Tibial nerve (tissue), 4 donors: ENCODE results near the gene RSPH3. TPM values are rescaled to one million over a fixed set of nuclear protein-coding genes. Genes with fewer than 3 reads are reported as not detected.

Experiments used
- DNase-seq, 2 donors: peaks; one replicate each; pipeline ENCODE4 v3.0.0-alpha.2; 2019; ENCODE audit warnings: low spot score in 2 of 2
- H3K27ac ChIP-seq, 4 donors: fragments of 200-600 bp; sonication (generic) in 3 of 4; one replicate each; pipeline ENCODE4 v1.5.1; 2017 to 2019; ENCODE audit warnings: mild to moderate bottlenecking in 1 of 4
- H3K27me3 ChIP-seq, 2 donors: fragments of 200-600 bp; sonication (generic) in 1 of 2; one replicate each; pipeline versions ENCODE4 v1.5.1 to v1.6.0; 2017 to 2019
- H3K36me3 ChIP-seq, 3 donors: fragments of 200-600 bp; sonication (generic); one replicate each; pipeline ENCODE4 v1.5.1; 2018 to 2019
- H3K4me1 ChIP-seq, 4 donors: fragments of 200-600 bp; sonication (generic) in 3 of 4; one replicate each; pipeline ENCODE4 v1.5.1; 2017 to 2019
- H3K4me3 ChIP-seq, 4 donors: fragments of 200-600 bp; sonication (generic) in 3 of 4; one replicate each; pipeline ENCODE4 v1.5.1; 2017 to 2019; ENCODE audit warnings: mild to moderate bottlenecking in 1 of 4, moderate library complexity in 1 of 4
- H3K9me3 ChIP-seq, 4 donors: fragments of 200-600 bp; sonication (generic) in 3 of 4; one replicate each; pipeline ENCODE4 v1.5.1; 2017 to 2019
- EP300 ChIP-seq, 2 donors: sonication (generic); formaldehyde crosslinking; IDR thresholded peaks; one replicate each; pipeline ENCODE4 v1.6.1; 2017; ENCODE audit warnings: antibody characterized with exemption in 2 of 2, mild to moderate bottlenecking in 1 of 2
- POLR2A ChIP-seq, 2 donors: fragments of 450-650 bp; IDR thresholded peaks; one replicate each; pipeline ENCODE4 v1.6.1; 2017; ENCODE audit warnings: antibody characterized with exemption in 2 of 2, mild to moderate bottlenecking in 2 of 2, moderate library complexity in 2 of 2
- WGBS, 2 donors: methylation state at CpG; one replicate each; pipeline ENCODE4 v1.1.5; 2018; 5-methylcytosine and 5-hydroxymethylcytosine counted together
- small RNA-seq: library from RNA; depleted of rRNA; stranded (forward); fragments of <200 nt; gene quantifications from one replicate; pipeline ENCODE3, GENCODE V24; 2016
- total RNA-seq, 4 donors: library from RNA; depleted of rRNA; stranded (reverse); fragments of >200 nt; gene quantifications; one replicate each; pipeline ENCODE4 v1.1.0, GENCODE V29; 2016
- TF ChIP-seq, protein P1 (sequence below), 5 experiments: fragments of 200-600 bp in 3 of 5; fragments of 450-650 bp in 2 of 5; sonication (generic) in 3 of 5; IDR thresholded peaks; one replicate each; pipeline ENCODE4 v1.5.1; 2016 to 2019; ENCODE audit warnings: antibody characterized with exemption in 5 of 5, mild to moderate bottlenecking in 3 of 5, moderate library complexity in 2 of 5

The RSPH3 gene
- total RNA-seq, 4 donors from 2014 or later = 8.2 to 11.6 (median 11.0) TPM

DNA sequence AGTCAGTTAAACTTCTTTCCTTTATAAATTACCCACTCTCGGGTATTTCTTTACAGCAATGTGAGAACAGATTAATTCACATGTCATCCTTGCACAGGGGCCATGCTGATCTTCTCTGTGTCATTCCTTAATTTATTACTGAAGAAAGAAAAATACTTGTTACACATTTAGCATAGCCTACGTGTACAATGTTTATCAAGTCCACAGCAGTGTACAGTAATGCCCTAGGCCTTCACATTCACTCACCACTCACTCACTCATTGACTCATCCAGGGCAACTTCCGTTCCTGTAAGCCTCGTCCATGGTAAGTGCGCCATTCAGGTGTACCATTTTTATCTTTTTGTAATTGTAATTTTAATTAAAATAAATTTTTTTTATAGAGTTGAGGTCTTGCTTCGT, 73.6 kb downstream of the RSPH3 start:
- Histone ChIP-seq H3K4me3 (no peak overlapping the region), H3K4me1 (no peaks in the 10 kb centered on the region), H3K36me3 (no peaks in the 10 kb centered on the region), H3K9me3 (no peaks in the 10 kb centered on the region), H3K27me3 (no peaks in the 10 kb centered on the region), H3K27ac (no peak overlapping the region)
- no peak for DNase-seq
- WGBS, 2 donors = 88 to 90% methylated on average over 6 of the region's 6 CpGs
- TF ChIP-seq EP300 (IDR thresholded peaks at IDR 0.05) (no peak), POLR2A (IDR thresholded peaks at IDR 0.05) (no peak)
- TF ChIP-seq, protein P1, sequence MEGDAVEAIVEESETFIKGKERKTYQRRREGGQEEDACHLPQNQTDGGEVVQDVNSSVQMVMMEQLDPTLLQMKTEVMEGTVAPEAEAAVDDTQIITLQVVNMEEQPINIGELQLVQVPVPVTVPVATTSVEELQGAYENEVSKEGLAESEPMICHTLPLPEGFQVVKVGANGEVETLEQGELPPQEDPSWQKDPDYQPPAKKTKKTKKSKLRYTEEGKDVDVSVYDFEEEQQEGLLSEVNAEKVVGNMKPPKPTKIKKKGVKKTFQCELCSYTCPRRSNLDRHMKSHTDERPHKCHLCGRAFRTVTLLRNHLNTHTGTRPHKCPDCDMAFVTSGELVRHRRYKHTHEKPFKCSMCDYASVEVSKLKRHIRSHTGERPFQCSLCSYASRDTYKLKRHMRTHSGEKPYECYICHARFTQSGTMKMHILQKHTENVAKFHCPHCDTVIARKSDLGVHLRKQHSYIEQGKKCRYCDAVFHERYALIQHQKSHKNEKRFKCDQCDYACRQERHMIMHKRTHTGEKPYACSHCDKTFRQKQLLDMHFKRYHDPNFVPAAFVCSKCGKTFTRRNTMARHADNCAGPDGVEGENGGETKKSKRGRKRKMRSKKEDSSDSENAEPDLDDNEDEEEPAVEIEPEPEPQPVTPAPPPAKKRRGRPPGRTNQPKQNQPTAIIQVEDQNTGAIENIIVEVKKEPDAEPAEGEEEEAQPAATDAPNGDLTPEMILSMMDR (IDR thresholded peaks at IDR 0.05) = no peak

DNA sequence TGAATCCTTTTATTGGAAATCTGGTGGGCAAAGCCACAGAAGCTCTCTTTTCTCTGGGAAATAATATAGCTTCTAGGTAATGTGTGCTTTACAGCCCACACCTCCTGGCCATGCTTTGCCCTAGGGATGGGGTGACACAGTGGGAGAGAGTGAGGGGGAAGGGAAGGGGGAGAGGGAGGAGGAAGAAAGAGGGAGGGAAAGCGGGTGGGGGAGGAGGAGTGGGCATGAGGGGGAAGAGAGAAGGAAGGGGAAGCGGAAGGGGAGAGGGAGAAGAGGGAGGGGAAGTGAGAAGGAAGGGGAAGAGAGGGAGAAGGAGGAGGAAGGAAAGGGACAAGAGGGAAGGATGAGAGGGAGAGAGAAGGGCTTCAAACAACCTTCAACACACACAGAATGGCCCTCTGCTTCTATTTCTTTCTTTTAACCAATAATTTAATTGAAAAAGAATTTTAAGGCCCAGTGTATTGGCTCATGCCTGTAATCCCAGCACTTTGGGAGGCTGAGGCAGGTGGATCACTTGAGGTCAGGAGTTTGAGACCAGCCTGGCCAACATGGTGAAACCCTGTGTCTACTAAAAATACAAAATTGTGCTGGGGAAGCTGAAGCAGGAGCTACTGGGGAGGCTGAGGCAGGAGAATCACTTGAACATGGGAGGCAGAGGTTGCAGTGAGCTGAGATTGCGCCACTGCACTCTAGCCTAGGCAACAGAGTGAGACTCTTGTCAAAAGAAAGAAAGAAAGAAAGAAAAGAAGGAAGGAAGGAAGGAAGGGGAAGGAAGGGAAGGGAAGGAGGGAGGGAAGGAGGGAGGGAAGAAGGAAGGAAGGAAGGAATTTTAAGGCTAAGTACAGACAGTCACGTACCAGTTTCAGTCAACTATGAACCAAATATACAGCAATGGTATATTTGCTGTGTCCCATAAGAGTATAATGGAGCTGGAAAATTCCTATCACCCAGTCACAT, 75.2 kb downstream of the RSPH3 start:
- H3K27ac ChIP-seq = no peak overlapping the region
- 62 to 78% methylated on average over 4 of the region's 4 CpGs for WGBS, 2 donors
- TF ChIP-seq EP300 (IDR thresholded peaks at IDR 0.05) = no peak
- TF ChIP-seq, protein P1 (IDR thresholded peaks at IDR 0.05) = no peak
- TF ChIP-seq POLR2A (IDR thresholded peaks at IDR 0.05) = no peak
- no peak for DNase-seq
- no peaks in the 10 kb centered on the region for H3K27me3 ChIP-seq
- no peaks in the 10 kb centered on the region for H3K4me1 ChIP-seq
- no peaks in the 10 kb centered on the region for H3K36me3 ChIP-seq
- no peak overlapping the region for H3K4me3 ChIP-seq
- no peaks in the 10 kb centered on the region for H3K9me3 ChIP-seq

GRCh38 chr6:158923805-158924498, 76.0 kb downstream of the RSPH3 start:
- TF ChIP-seq EP300 (IDR thresholded peaks at IDR 0.05) (no peak), POLR2A (IDR thresholded peaks at IDR 0.05) (no peak)
- TF ChIP-seq, protein P1 (IDR thresholded peaks at IDR 0.05) = no peak
- DNase-seq = no peak
- Histone ChIP-seq H3K4me3 (no peak overlapping the region), H3K9me3 (no peaks in the 10 kb centered on the region), H3K36me3 (no peaks in the 10 kb centered on the region), H3K27ac (no peak overlapping the region), H3K4me1 (no peaks in the 10 kb centered on the region), H3K27me3 (no peaks in the 10 kb centered on the region)
- 68 to 71% methylated on average over 14 of the region's 14 CpGs for WGBS, 2 donors

Small RNA genes within 50 kb of the gene (small RNA-seq; reads per million reads assigned to genes)
- not detected for gene RNU6-293P

Other genes with a start within 250 kb of the RSPH3 start
- 100 to 1,000 TPM in 3 of 4 donors, 10 to 100 TPM in 1; 83.7 to 168 (median 144) TPM for gene EZR, start 180.8 kb downstream of the RSPH3 start, total RNA-seq
- gene TAGAP, start 44.8 kb upstream of the RSPH3 start, total RNA-seq = 1 to 10 TPM; 2.7 to 9.8 (median 4.6) TPM
- 1 to 10 TPM; 2.1 to 8.2 (median 5.4) TPM for gene FNDC1, start 169.2 kb upstream of the RSPH3 start, total RNA-seq